Measurements from ENCODE around the gene ECEL1.

Gene ECEL1

DNA sequence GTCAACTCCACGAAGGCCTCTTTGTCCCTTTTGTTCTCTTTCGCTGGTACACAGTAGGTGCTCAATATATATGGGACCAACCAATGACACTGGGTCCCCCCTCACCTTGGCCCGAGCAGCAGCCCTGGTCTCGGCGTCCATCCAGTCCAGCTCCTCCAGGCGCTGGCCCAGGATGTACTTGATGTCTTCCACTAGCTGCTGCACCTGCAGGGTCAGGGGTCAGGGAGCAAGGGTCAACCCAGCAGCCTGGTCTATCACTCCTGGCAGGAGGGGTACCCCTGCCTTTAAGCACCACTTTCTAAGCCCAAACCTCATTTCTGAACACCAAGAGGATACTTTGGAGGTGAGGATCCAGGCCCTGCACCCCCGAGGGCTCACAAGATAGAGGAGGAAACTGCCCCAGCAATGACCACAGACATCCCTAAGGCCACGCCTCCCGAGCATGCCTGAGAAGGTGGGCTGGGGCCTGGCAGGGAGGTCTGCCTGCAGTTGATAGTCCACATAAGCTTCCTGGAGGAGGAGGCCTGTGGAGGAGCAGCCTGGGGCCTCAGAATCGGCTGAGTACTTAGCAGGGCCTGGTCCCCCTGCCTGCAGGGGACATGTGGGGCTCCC, 4.2 kb downstream of the ECEL1 start:
- no peak for DNase-seq

DNA sequence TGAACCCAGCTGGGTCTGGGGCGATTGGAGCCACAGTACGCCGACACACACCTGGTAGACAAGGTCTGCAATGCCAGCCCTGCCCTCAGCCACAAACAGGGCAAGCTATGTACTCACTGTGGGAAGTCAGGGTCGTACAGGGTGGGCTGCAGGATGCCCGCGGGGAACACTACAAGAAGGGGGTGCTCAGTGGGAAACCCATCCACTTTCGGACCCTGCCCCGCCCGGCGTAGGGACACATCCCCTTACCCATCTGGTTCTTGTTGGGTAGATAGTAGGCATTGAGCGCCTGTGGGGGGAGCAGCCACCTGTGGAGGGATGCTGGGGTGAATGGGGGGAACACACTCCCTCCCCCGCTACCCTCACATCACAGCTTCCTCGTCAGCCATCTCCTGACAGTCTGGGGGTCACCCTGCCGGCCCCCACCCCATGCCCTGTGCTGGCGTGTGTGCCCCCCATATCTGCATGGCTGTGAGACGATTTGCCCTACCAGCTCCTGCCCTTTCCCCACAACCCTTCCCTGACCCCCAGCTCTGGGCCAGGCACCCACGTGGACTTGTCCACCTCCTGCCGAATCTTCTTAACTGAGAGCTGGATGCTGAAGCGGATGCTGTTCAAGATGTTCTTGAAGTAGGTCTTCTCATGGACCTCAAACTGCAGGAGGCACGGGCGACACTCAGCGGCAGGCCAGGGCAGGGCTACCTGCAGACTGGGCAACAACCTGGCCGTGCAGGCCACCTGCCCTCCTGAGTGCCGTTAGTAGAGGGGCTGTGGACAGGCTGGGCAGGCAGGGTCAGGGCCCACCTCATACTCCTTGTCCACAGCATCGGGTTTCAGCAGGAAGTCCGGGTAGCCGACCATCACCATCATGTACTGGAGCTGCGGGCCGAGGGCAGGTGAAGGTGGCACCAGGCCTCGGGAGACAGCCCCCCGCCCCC, 5.1 kb downstream of the ECEL1 start:
- DNase-seq = no peak

DNA sequence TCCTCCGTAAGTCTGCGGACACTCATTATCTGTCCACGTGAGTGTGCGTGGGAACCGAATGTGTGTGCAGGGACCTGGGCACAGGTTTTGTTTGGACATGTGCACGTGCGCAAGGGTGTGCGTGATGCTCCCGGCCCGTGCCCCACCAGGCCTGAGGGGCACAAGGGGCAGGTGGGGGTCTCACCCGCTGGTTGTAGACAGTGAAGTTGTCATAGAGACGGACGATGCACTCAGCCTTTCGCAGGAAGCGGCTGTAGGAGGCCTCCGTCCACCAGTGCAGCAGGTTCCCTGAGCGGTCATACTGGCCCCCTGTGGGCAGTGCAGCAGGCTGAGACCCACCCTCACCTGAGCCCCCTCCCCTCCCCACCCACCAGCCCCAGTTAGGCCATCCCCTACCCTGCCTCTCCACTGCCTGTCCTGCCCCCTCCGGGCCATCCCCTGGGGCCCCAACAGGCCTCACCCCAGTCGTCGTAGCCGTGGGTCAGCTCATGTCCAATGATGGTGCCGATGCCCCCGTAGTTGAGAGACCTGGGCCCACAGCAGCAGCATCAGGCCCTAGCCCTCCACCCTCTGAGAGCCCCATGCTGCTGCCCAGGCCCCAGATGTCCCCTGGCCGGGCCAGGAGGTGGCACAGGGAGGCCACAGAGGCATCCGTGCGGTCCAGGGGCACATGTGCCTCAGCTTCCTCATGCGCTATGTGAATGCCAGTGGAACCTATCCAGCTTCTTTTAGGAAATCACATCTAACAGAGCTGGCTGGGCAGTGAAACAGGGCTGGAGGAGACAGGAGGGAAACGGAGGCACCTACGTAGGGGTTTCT, 6.1 kb downstream of the ECEL1 start:
- DNase-seq = no peak

DNA sequence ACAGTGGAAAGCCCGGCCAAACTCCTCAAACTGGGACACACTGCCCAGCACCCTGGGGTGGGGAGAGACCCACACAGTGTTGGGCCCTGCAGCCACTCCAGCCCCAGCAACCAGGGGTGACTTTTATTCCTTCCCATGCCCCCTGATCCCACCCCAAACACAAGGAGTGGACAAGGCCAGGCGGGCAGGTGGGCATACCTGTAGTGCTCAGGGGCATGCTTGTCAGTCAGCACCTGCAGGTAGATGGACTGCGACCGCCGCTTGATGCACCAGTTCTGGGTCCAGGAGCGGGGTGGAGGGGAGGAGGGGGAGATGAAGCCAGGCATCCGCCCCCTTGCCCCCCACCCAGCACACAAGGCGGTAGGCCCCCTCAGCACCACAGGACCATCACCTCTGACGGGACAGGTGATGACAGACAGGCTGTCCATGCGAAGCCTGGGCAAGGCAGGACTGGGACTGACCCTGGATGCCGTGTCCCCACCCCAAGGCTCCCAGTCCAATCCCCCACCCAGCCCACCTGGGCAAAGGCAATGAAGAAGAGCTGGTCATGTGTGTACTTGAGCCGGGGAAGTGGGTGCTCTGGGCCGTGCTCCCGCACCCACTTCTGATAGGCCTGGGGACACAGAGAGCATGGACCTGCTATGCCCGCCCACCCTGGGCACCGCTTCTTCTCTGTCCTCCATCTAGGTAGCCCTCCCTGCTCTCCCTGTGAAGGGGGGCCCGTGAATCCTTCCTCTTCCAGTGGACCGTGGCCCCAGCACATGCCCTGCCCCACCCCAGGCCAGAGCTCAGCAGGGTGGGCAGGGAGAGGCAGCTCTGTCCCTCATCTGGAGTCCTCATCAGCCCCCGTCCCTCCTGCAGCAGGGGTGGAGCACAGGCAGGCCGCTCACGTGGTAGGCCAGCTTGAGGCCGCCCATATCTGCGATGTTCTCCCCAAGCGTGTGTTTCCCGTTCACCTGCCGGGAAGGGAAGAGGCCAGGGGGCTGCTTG, 7.1 kb downstream of the ECEL1 start:
- no peak for DNase-seq

DNA sequence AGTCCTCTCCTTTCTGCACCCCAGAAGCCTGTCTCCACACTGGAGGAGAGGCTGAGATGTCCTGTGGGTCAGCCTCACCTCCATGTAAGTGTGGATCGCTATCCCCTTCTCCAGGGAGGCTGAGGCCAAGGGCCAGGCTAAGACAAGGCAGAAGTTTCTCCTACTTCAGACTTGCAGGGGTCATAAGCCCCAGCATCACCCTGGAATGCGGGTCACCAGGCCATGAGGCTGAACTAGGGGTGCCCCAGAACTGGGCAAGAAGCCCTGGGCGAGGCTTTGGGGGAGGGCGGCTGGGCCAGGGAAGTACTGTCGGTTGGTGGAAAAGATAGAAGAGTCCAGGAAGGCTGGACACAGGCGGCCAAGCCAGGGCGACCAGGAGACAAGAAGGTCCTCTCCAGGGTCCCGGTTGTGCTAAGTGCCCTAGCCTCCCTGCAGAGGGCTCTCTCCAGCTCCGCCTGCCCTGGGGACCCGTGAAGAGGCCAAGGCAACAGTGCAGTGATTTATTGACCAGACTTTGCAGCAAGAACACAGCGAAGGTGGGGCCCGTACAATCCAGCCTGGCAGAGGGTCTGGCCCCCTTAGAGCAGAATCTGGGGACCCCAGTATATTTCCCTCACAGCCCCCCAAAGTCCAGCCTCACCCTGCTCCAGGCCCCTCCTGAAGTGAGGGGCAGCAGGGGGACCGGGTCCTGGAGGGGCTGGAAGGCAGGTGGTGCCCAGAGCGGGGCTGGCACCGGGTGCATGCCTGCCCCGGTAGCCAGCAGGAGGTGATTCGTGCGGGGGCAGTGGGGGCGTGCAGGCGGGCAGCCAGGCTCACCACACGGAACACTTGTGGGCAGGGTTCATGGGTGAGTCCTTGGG, 8.1 kb downstream of the ECEL1 start:
- DNase-seq = no peak

DNA sequence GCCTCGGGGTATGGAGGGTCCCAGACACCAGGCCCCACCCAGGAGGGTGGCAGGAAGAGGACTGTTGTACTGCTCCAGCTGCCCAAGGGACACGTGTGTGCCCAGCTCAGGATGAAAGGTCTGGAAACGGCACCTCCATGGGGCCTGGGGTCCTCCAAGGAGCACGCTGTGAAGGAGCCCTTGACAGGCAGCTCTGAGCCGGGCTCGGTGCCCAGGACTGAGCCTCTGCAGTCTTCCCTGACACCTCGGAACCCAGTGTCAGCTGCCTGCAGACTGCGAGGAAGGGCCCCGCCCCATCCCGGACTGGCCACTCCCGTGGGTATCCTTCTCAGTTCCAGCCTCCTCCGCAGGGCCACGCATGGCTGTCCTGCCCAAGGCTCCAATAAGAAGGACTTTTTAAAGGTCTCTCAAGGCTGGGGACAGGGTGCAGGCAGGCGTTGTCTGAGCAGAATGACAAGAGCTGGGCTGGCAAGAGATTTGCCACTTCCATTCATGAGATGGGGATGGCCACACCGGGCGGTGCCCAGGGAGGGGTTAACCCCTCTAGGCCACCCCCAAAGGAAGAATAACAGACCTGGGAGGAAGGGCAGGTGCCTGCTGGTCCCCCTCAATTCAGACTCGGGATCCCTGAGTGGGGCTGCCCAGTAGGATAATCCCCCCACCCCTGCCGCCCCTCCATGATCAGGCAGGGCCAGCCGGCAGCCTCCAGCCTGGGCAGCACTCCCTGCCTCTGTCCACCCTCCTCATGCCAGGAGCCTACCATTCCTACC, 8.9 kb downstream of the ECEL1 start:
- no peak for DNase-seq

DNA sequence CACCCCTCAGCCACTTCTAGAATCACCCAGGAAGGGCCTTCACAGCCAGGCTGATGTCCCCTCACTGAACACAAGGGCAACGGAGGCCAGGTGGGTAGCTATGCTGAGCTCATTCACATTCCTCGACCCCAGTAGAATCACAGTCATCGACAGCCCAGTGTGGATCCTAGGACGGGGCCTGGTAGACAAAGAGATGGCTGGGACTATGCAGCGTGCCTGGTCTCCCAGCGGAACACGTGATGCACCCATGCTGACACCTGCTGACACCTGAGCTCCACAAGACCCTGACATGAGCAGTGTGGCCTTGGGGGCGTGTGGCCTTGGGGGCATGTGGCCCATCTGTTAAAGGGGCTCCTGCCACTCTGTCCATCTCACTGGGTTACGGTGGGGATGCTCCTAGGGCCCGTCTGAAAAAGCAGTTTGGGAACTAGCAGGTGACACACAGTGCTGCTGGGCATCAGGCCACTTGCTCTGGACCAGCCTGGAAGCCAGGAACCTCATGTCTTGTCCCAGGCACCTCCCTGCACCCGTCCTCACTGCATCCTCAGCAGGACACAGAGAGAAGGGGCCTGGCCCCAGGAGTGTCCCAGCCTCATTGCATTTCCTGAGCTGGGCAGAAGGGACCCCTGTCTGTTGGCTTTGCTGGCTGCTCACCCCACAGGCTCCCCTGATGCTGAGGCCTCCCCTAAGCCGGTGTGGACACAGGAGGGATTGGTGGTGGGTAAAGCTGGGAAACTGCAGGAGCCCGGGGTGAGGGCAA, 9.7 kb downstream of the ECEL1 start:
- no peak for DNase-seq

DNA sequence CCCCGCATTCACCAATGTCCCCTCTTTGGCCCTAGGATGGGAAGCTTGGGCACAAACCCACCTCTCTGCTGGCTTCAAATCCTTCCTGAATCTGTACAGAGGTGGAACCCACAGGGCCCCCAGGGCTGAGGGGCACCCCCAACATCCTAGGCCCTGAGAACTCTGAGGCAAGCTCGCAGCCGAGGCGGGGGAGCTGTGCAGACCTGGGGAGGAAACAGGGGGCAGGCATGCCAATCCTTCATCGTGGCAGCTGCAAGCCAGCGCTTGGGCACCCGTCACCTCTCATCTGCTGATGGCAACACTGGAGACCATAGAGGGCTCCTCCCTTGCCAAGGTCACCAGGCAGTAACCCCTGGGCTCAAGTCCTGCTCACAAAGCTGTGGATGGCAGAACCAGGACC, 10.8 kb downstream of the ECEL1 start:
- DNase-seq = no peak

DNA sequence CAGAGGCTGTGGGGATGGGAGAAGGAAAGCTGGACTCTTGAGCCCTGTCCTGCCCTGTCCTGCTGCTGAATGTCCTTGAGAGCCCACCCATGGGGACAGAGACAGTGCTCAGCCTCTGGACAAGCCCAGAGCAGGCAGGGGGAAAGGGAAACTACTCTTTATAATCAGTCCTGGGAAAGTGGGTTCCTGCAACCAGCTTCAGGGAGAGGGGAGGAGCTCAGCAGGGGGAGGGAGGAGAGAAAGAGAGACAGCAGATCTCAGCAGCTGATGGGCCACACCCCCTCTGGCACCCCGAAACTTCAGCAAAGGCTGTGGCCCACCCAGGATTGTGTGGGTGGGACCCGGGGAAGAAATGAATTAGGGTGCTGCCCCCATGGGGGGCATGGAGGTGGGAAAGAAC, 11.6 kb downstream of the ECEL1 start:
- DNase-seq = no peak

DNA sequence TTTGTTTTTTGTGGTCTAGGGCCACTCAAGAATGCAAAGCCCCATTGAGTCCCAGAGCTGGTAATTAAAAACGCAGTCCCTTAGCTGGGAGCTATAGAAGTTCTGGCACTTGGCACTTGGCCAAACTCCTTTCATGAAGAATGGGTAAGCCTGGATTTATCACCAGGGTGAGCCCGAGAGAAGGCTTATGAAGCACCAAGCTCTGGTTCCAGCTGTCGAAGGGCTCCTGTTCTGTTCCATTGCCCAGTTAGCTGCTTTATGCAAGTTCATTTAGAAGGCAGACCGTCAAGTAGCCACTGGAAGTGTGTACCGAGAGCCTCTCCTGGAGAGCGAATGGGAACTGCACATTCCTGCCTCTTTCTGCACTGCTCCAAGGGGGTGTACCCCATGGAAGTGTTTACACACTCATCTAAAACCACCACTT, 14.2 kb downstream of the ECEL1 start:
- DNase-seq = no peak

DNA sequence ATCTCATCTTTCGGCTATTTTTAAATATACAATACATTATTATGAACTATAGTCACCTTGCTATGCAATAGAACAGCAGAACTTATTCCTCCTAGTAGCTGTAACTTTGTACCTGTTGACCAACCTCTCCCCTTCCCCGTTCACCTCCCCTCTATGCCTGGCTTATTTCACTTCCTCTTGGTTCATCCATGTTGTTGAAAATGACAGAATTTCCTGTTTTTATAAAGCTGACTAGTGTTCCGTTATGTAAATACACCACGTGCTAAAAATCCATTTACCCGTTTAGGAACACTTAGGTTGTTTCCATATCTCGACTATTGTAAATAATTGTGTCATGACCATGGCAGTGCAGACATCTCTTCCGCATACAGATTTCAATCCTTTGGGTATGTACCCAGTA, 21.4 kb downstream of the ECEL1 start:
- DNase-seq = no peak

DNA sequence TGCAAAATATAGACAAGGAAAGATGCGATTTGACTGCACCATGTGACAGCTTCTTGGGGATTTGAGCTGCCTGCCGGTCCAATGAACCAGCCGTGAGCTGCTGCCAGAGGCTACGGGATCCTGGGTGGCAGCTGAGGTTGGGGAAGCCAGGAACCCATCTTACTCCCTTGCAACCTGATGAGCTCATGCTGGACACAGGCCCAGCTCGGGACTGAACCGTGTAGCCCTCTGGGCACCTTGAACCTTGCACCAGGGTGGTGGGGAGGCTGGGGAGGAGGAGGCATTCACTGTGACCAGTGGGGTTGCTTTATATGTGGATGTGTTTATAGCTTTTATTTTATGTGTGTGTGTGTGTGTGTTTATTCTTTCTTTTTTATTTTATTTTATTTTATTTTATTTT, 22.6 kb downstream of the ECEL1 start:
- DNase-seq = no peak

DNA sequence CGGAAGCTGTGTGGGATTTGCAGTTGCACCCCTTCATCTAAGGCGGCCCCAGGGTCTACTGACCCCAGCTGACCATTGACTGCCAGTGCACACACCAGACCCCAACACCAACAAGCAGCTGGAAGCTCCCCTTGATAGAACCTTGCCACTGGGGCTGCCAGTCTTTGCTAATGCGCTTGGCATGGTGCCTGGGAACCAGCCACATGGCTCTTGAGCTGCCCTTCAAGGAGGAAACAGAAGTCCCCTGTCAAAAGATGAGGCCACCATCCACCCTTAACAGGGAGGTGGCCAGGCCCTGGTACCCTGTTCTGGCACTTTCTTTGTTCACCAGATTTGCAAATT, 23.1 kb downstream of the ECEL1 start:
- DNase-seq = no peak

DNA sequence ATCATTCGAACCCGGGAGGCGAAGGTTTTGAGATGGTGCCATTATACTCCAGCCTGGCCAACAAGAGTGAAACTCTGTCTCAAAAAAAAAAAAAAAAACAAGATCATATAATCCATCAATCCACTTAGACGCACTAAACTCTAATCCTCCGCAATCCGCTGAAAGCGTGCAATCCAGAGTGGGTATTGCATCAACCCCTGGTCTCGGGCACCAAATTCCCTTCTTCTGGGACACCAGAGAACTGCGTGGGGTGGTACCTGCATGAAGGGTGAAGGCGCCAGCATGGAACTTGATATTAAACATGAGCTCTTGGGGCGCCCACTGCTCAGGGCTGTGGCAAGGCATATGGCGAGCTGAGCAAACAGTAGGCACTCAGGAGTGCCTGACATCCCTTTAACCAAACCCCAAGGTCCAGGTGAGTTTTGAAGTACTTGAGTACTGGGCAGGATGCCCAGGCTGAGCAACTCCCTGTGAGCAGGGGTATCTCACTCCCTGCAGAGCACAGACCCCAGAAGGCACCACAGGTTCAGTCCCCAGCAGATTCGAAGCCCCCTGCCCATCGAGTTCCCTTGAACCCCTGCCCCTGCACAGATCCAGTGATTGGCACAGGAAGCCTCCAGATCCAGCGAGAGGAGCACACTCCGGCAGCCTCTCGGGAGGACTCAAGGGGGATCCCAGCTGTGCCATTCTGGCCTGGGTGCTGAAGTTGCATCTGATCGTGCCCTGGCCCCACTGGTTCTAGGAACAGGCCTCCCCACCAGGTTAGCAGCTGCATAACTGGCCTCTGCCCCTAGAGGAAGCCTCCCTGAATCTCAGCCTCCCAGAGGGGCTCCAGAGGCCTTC, 23.7 kb downstream of the ECEL1 start:
- no peak for DNase-seq

DNA sequence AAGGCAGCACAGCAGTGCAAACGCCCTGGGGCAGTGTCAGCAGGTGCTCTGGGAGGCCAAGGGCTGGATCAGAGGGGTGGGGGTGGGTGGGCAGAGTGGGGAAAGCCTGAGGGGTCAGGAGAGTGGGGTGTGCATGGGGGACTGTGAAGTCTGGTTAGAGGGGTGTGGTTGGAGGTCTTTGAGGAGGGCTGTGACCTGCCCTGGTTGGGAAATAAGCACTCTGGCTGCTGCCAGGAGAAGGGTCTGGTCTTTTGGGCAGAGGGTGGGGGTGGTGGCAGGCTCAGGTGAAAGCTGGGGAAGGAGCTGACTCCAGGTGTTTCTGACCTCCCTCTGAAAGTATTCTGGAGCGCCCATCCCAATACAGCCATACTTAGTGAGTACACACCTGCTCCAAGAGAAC, 27.5 kb downstream of the ECEL1 start:
- DNase-seq = no peak

DNA sequence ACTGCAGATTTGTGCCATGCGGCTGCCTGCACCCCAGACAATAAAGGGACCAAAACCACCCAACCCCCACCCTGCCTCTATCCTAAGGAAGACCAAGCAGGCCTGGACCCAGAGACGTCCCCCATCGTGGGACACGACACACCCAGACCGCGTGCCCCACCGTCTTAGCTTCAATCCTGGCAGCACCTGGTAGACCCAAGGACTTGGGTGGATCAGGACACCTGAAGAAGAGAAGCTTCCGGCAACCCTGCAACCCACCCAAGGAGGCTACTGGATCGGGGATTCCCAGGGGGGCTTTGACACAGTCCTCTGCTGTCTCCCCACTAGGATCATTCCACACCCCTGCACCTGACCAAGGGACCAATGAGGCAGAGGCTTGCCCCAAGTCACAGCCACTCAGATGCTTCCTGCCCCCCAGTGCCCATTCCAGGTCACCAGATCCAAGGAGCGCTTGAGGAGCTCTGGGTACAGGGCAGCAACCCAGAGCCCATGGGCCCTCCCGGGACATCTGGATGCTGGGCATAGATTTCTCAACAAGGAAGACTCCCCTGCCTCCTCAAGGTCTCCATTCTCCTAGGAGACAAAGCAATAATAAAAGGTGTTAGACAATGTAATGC, 28.1 kb downstream of the ECEL1 start:
- DNase-seq = no peak

DNA sequence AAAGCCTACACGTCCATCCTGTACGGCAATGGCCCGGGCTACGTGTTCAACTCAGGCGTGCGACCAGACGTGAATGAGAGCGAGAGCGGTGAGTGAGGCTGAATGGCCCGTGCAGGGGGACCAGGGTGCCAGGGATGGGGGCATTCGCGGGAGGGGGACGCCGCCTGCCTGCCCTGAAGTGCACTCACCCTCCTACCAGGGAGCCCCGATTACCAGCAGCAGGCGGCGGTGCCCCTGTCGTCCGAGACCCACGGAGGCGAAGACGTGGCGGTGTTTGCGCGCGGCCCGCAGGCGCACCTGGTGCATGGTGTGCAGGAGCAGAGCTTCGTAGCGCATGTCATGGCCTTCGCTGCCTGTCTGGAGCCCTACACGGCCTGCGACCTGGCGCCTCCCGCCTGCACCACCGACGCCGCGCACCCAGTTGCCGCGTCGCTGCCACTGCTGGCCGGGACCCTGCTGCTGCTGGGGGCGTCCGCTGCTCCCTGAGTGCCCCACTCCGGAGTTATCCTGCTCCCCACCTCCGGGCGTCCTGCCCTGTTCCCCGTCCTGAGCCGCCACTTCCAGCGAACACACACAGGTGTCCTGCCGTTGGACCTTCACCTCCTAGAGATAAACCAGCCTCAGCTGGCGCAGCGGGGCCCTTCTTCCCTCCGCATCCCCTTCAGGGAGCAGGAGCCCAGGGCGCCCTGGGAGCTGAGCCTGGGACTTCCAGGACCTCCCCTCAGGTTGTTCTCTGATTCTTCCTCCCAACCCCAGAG, 28.8 kb downstream of the ECEL1 start:
- DNase-seq = no peak

Measured in activated CD4-positive, alpha-beta T cell treated with anti-CD3 and anti-CD28 coated beads, Interleukin-2, Interleukin-6, amounts not matched to agents 100 ng/mL and 50 ng/mL, durations not matched to agents 16 hours and 8 hours (primary cell).